GM23248 (cell line): ENCODE measurements around the gene CLEC16A. TPM values are rescaled to one million over a fixed set of nuclear protein-coding genes. Genes with fewer than 3 reads are reported as not detected.

ENCODE experiments used
- DNase-seq: peaks from one replicate; pipeline ENCODE4 v3.0.0-alpha.2; 2015
- H2AFZ ChIP-seq: fragments of 200-600 bp; sonication (generic); 2 replicates; pipeline ENCODE4 v1.6.1; 2016; ENCODE audit warnings: antibody characterized with exemption
- H3F3A ChIP-seq: fragments of 200-600 bp; sonication (generic); 2 replicates; pipeline ENCODE4 v1.6.1; 2016; ENCODE audit warnings: mild to moderate bottlenecking, antibody characterized with exemption, mixed run types; ENCODE audit not compliant: insufficient read depth
- H3K27ac ChIP-seq: fragments of 200-600 bp; sonication (generic); 2 replicates; pipeline ENCODE4 v1.5.1; 2016; ENCODE audit warnings: mild to moderate bottlenecking
- H3K27me3 ChIP-seq: fragments of 200-600 bp; sonication (generic); replicated peaks from 2 replicates; pipeline ENCODE4 v1.6.1; 2016; ENCODE audit warnings: mild to moderate bottlenecking; ENCODE audit not compliant: insufficient read depth
- H3K36me3 ChIP-seq: fragments of 200-600 bp; sonication (generic); 2 replicates; pipeline ENCODE4 v1.6.1; 2016; ENCODE audit warnings: low read depth, mild to moderate bottlenecking
- H3K4me1 ChIP-seq: fragments of 200-600 bp; sonication (generic); 2 replicates; pipeline ENCODE4 v1.6.1; 2016; ENCODE audit warnings: mild to moderate bottlenecking; ENCODE audit not compliant: insufficient read depth
- H3K4me2 ChIP-seq: fragments of 200-600 bp; sonication (generic); one replicate; pipeline ENCODE4 v1.6.1; 2016; ENCODE audit warnings: mild to moderate bottlenecking; ENCODE audit not compliant: unreplicated experiment
- H3K4me3 ChIP-seq: fragments of 200-600 bp; sonication (generic); 2 replicates; pipeline ENCODE4 v1.5.1; 2016; ENCODE audit warnings: mild to moderate bottlenecking
- H3K79me2 ChIP-seq: fragments of 200-600 bp; sonication (generic); 2 replicates; pipeline ENCODE4 v1.6.1; 2016; ENCODE audit warnings: mild to moderate bottlenecking; ENCODE audit not compliant: insufficient read depth
- H3K9ac ChIP-seq: fragments of 200-600 bp; sonication (generic); 2 replicates; pipeline ENCODE4 v1.6.1; 2016; ENCODE audit warnings: mild to moderate bottlenecking
- H3K9me2 ChIP-seq: fragments of 200-600 bp; sonication (generic); 2 replicates; pipeline ENCODE4 v1.6.1; 2016; ENCODE audit warnings: mixed run types, mild to moderate bottlenecking, moderate library complexity; ENCODE audit not compliant: insufficient read depth
- H3K9me3 ChIP-seq: fragments of 200-600 bp; sonication (generic); one replicate; pipeline ENCODE4 v1.6.1; 2017; ENCODE audit warnings: low read depth
- H4K20me1 ChIP-seq: fragments of 200-600 bp; sonication (generic); 2 replicates; pipeline ENCODE4 v1.6.0; 2016; ENCODE audit not compliant: insufficient read depth
- EZH2 ChIP-seq: fragments of 200-600 bp; sonication (generic); IDR thresholded peaks from 2 replicates; pipeline ENCODE4 v1.6.1; 2018; ENCODE audit warnings: antibody characterized with exemption, mild to moderate bottlenecking; ENCODE audit not compliant: insufficient read depth, poor library complexity, severe bottlenecking
- EZH2phosphoT487 ChIP-seq: fragments of 200-600 bp; sonication (generic); IDR thresholded peaks from 2 replicates; pipeline ENCODE4 v1.6.1; 2018; ENCODE audit warnings: antibody characterized with exemption, moderate library complexity, mild to moderate bottlenecking, low read depth; ENCODE audit not compliant: insufficient read depth
- WGBS, 2 experiments: methylation state at CpG; one replicate each; pipeline ENCODE4 v1.1.6; 2015 to 2017; ENCODE audit warnings: low lambda C conversion rate in 2 of 2, low coverage in 1 of 2; ENCODE audit errors: missing lambda C conversion rate in 2 of 2; 5-methylcytosine and 5-hydroxymethylcytosine counted together
- in situ Hi-C: fragments of 300-500 bp; cut with MboI; formaldehyde crosslinking; loops from 2 replicates; pipeline ENCODE4 v1.15.0; 2020
- polyA plus RNA-seq: library from polyadenylated mRNA; unstranded; fragments of >200 nt; fragmentation: Nextera tagmentation; extraction: Ambion mirVana; gene quantifications from 2 replicates; pipeline ENCODE4 v1.2.1, GENCODE V29; 2016
- total RNA-seq: library from RNA; depleted of rRNA; stranded (reverse); fragments of >200 nt; shearing (Covaris generic); gene quantifications from 2 replicates; pipeline ENCODE4 v1.2.3, GENCODE V29; 2014

Gene CLEC16A
- total and polyA plus RNA-seq, 2 experiments from 2014 or later, result 13.2 to 21.4 TPM

GRCh38 chr16:11009027-11009755 lies 64.8 kb downstream of the CLEC16A start:
- in situ Hi-C loops, result no loop called here

GRCh38 chr16:11010575-11011221 lies 66.3 kb downstream of the CLEC16A start:
- in situ Hi-C loops, result no loop called here
- Histone ChIP-seq H3K27ac (no peak overlapping the region), H3K79me2 (no peaks in the 10 kb centered on the region), H3K4me3 (no peak overlapping the region), H3K9me3 (no peaks in the 10 kb centered on the region), H3K4me1 (peaks cover 16% of the 10 kb centered on the region), H3K4me2 (no peak overlapping the region), H2AFZ (no peak overlapping the region), H3K27me3 (no peaks in the 10 kb centered on the region), H3F3A (peaks cover 11% of the 10 kb centered on the region), H4K20me1 (no peaks in the 10 kb centered on the region), H3K36me3 (no peaks in the 10 kb centered on the region), H3K9ac (no peak overlapping the region), H3K9me2 (no peaks in the 10 kb centered on the region)
- no peak for TF ChIP-seq EZH2
- DNase-seq, result peak; percentile 26
- 39 to 45% methylated on average over 12 of the region's 12 CpGs for WGBS, 2 experiments

More at GRCh38 chr16:11009027-11009755, 64.8 kb downstream of the CLEC16A start:
- DNase-seq, result no peak
- H3K27me3 ChIP-seq, result no peaks in the 10 kb centered on the region
- H3F3A ChIP-seq, result peaks cover 26% of the 10 kb centered on the region
- no peaks in the 10 kb centered on the region for H3K9me3 ChIP-seq
- H2AFZ ChIP-seq, result no peak overlapping the region
- 77 to 78% methylated on average over 8 of the region's 8 CpGs for WGBS, 2 experiments
- peaks cover 31% of the 10 kb centered on the region for H3K4me1 ChIP-seq
- no peak overlapping the region for H3K4me3 ChIP-seq
- H3K27ac ChIP-seq, result no peak overlapping the region
- no peak overlapping the region for H3K9ac ChIP-seq
- no peaks in the 10 kb centered on the region for H4K20me1 ChIP-seq
- H3K36me3 ChIP-seq, result no peaks in the 10 kb centered on the region
- TF ChIP-seq EZH2, result no peak
- TF ChIP-seq EZH2phosphoT487, result no peak
- H3K79me2 ChIP-seq, result no peaks in the 10 kb centered on the region
- H3K4me2 ChIP-seq, result no peak overlapping the region
- no peaks in the 10 kb centered on the region for H3K9me2 ChIP-seq

GRCh38 chr16:11011326-11011725 lies 67.0 kb downstream of the CLEC16A start:
- Histone ChIP-seq H3K4me1 (peaks cover 10% of the 10 kb centered on the region), H3K79me2 (no peaks in the 10 kb centered on the region), H3K27ac (no peak overlapping the region), H3K9me3 (no peaks in the 10 kb centered on the region), H4K20me1 (no peaks in the 10 kb centered on the region), H3F3A (peaks cover 4% of the 10 kb centered on the region), H3K36me3 (no peaks in the 10 kb centered on the region), H3K9me2 (no peaks in the 10 kb centered on the region), H3K27me3 (no peaks in the 10 kb centered on the region), H3K4me3 (no peak overlapping the region), H2AFZ (no peak overlapping the region), H3K4me2 (no peak overlapping the region), H3K9ac (no peak overlapping the region)
- 53 to 55% methylated on average over 1 of the region's 1 CpG for WGBS, 2 experiments
- in situ Hi-C loops, result no loop called here
- no peak for DNase-seq
- TF ChIP-seq EZH2, result no peak
- TF ChIP-seq EZH2phosphoT487, result no peak

- no peaks in the 10 kb centered on the region for H3K9me2 ChIP-seq
- H3K27ac ChIP-seq, result no peak overlapping the region
- DNase-seq, result no peak
- H3K4me3 ChIP-seq, result no peak overlapping the region
- no peak overlapping the region for H3K4me2 ChIP-seq
- H2AFZ ChIP-seq, result no peak overlapping the region
- TF ChIP-seq EZH2 (no peak), EZH2phosphoT487 (no peak)
- no peaks in the 10 kb centered on the region for H3K9me3 ChIP-seq
- no peaks in the 10 kb centered on the region for H4K20me1 ChIP-seq
- H3K36me3 ChIP-seq, result no peaks in the 10 kb centered on the region
- H3K9ac ChIP-seq, result no peak overlapping the region
- no peaks in the 10 kb centered on the region; the same call in 1 of the 2 replicates for H3F3A ChIP-seq
- H3K4me1 ChIP-seq, result peaks cover 10% of the 10 kb centered on the region
- no peaks in the 10 kb centered on the region for H3K27me3 ChIP-seq
- WGBS, 2 experiments, result 90 to 96% methylated on average over 8 of the region's 8 CpGs
- in situ Hi-C loops, result no loop called here
- H3K79me2 ChIP-seq, result no peaks in the 10 kb centered on the region
These were observed 68.5 kb downstream of the CLEC16A start for GRCh38 chr16:11012841-11013240.
